Panc1 (cell line): ENCODE results near the gene ITM2C. TPM values are rescaled to one million over a fixed set of nuclear protein-coding genes. Genes with fewer than 3 reads are reported as not detected.

Experiments used
- ATAC-seq: fragments of 200-7000 bp; cut with Tn5 transposase; 2 replicates; pipeline ENCODE4 v1.9.1; 2020; ENCODE audit warnings: mild to moderate bottlenecking, moderate library complexity
- BruUV-seq: library from RNA; stranded (reverse); fragments of 400-500 nt; replicated peaks from 2 replicates; lab custom pipeline; 2021; lab: Mats Ljungman, UMichigan
- CTCF ChIA-PET: fragments of 300-600 bp; sonication (Branson Sonifier 250); formaldehyde crosslinking; loops from one replicate; lab custom pipeline; 2022; ENCODE audit warnings: antibody characterized with exemption; lab: Charles Lee
- POLR2A ChIA-PET: fragments of 300-600 bp; sonication (Branson Sonifier 250); formaldehyde crosslinking; loops from one replicate; lab custom pipeline; 2022; ENCODE audit warnings: antibody characterized with exemption; lab: Charles Lee
- DNase-seq: peaks from one replicate; pipeline ENCODE4 v3.0.0-alpha.2; 2010; ENCODE audit warnings: low read depth, low spot score
- H3K27ac ChIP-seq: 2 replicates; pipeline ENCODE4 v1.5.1; 2011; ENCODE audit warnings: mild to moderate bottlenecking, low read length, inconsistent platforms
- H3K27me3 ChIP-seq: fragments of 200-500 bp; sonication (Bioruptor generic); 2 replicates; pipeline ENCODE4 v1.6.0; 2014; ENCODE audit warnings: low read length, inconsistent platforms; ENCODE audit not compliant: control insufficient read depth, insufficient read depth
- H3K36me3 ChIP-seq: fragments of 200-500 bp; sonication (Bioruptor generic); 2 replicates; pipeline ENCODE4 v1.5.1; 2014; ENCODE audit warnings: inconsistent platforms, mild to moderate bottlenecking, low read length, moderate library complexity; ENCODE audit not compliant: control insufficient read depth, insufficient read depth
- H3K4me1 ChIP-seq: 2 replicates; pipeline ENCODE4 v1.5.1; 2011; ENCODE audit warnings: inconsistent platforms, mild to moderate bottlenecking, low read length, moderate library complexity; ENCODE audit not compliant: control insufficient read depth, insufficient read depth
- H3K4me3 ChIP-seq, 2 experiments: 2 replicates each; pipeline ENCODE4 v1.5.1; 2011 to 2012; ENCODE audit warnings: low read depth in 2 of 2, low read length in 2 of 2, mild to moderate bottlenecking in 2 of 2, inconsistent platforms in 1 of 2, moderate library complexity in 1 of 2
- H3K9me3 ChIP-seq: fragments of 200-500 bp; sonication (Bioruptor generic); 2 replicates; pipeline ENCODE4 v1.5.1; 2014; ENCODE audit warnings: low read depth, mild to moderate bottlenecking, inconsistent platforms, low read length, moderate library complexity; ENCODE audit not compliant: control insufficient read depth, insufficient read depth
- CTCF ChIP-seq: fragments of 450-650 bp; IDR thresholded peaks from 2 replicates; pipeline ENCODE4 v1.5.1; 2017; ENCODE audit warnings: mild to moderate bottlenecking
- POLR2AphosphoS5 ChIP-seq: IDR thresholded peaks from 2 replicates; pipeline ENCODE4 v1.6.1; 2012; ENCODE audit warnings: mild to moderate bottlenecking, low read depth, low read length, moderate library complexity
- REST ChIP-seq, 2 experiments: IDR thresholded peaks; 2 replicates each; pipeline ENCODE4 v1.6.1; 2011 to 2012; ENCODE audit warnings: low read depth in 2 of 2, control low read depth in 1 of 2, low read length in 1 of 2, mild to moderate bottlenecking in 1 of 2, moderate library complexity in 1 of 2; ENCODE audit not compliant: insufficient read depth in 1 of 2
- SIN3A ChIP-seq: IDR thresholded peaks from 2 replicates; pipeline ENCODE4 v1.6.1; 2012; ENCODE audit warnings: low read depth, mild to moderate bottlenecking, low read length, moderate library complexity, borderline replicate concordance; ENCODE audit not compliant: insufficient read depth
- TCF7L2 ChIP-seq: IDR thresholded peaks from 2 replicates; pipeline ENCODE4 v1.6.1; 2011; ENCODE audit warnings: mild to moderate bottlenecking, low read depth, low read length, inconsistent platforms
- in situ Hi-C: cut with HindIII; loops from 2 replicates; pipeline ENCODE4 v1.10.0; 2016; ENCODE audit warnings: low sequenced_read_pairs, low pct_unique_long_range_greater_than_20kb
- intact Hi-C: fragments of 100-400 bp; cut with micrococcal nuclease; formaldehyde crosslinking; loops from one replicate; pipeline ENCODE4 v1.10.0; 2022; ENCODE audit not compliant: unreplicated experiment
- total RNA-seq: library from RNA; stranded (reverse); gene quantifications from one replicate; pipeline ENCODE4 v1.2.1, GENCODE V29; 2021; ENCODE audit not compliant: unreplicated experiment

ITM2C gene
- total RNA-seq, 1 experiment from 2014 or later = 114 TPM

GRCh38 chr2:230815088-230815487 lies 49.7 kb upstream of the ITM2C start:
- intact Hi-C loops (no loop called here), in situ Hi-C loops (no loop called here)
- Histone ChIP-seq H3K4me1 (no peaks in the 10 kb centered on the region), H3K9me3 (no peaks in the 10 kb centered on the region), H3K4me3 (no peak overlapping the region), H3K27me3 (no peaks in the 10 kb centered on the region), H3K27ac (no peak overlapping the region), H3K36me3 (peaks cover 5% of the 10 kb centered on the region)
- no peak for TF ChIP-seq SIN3A
- no peak for TF ChIP-seq CTCF
- TF ChIP-seq POLR2AphosphoS5 = no peak
- TF ChIP-seq REST (IDR thresholded peaks at IDR 0.05; ENCODE audit: insufficient read depth in 1 of 2, low read depth in 2 of 2, low read length in 1 of 2) = no peak
- TF ChIP-seq TCF7L2 = no peak
- ChIA-PET POLR2A (no interaction called here), CTCF (no interaction called here)
- no TSS peak for BruUV-seq
- peak; percentile 21; the same call in 1 of the 2 replicates for ATAC-seq
- no peak for DNase-seq

GRCh38 chr2:230816735-230817134 lies 48.0 kb upstream of the ITM2C start:
- POLR2A ChIA-PET = no interaction called here
- no peaks in the 10 kb centered on the region for H3K27me3 ChIP-seq
- in situ Hi-C loops (no loop called here), intact Hi-C loops (no loop called here)
- no peaks in the 10 kb centered on the region for H3K4me1 ChIP-seq
- CTCF ChIA-PET = no interaction called here
- no TSS peak for BruUV-seq
- H3K36me3 ChIP-seq = peaks cover 5% of the 10 kb centered on the region
- H3K27ac ChIP-seq = no peak overlapping the region
- H3K9me3 ChIP-seq = no peaks in the 10 kb centered on the region
- DNase-seq = no peak
- TF ChIP-seq SIN3A (no peak), REST (IDR thresholded peaks at IDR 0.05; ENCODE audit: insufficient read depth in 1 of 2, low read depth in 2 of 2, low read length in 1 of 2) (no peak), CTCF (no peak), TCF7L2 (no peak), POLR2AphosphoS5 (no peak)
- H3K4me3 ChIP-seq = no peak overlapping the region
- no peak for ATAC-seq
